Loucy (cell line): ENCODE data around the gene SUPT5H.

Source experiments
- CTCF ChIP-seq: fragments of 200-600 bp; sonication (generic); conservative IDR thresholded peaks from 2 replicates; pipeline ENCODE4 v1.5.1; 2014; ENCODE audit warnings: mild to moderate bottlenecking, antibody characterized with exemption, low read length
- EZH2phosphoT487 ChIP-seq: fragments of 200-600 bp; IDR thresholded peaks from 2 replicates; pipeline ENCODE4 v1.6.1; 2018; ENCODE audit warnings: antibody characterized with exemption, mild to moderate bottlenecking, moderate library complexity, borderline replicate concordance

DNA sequence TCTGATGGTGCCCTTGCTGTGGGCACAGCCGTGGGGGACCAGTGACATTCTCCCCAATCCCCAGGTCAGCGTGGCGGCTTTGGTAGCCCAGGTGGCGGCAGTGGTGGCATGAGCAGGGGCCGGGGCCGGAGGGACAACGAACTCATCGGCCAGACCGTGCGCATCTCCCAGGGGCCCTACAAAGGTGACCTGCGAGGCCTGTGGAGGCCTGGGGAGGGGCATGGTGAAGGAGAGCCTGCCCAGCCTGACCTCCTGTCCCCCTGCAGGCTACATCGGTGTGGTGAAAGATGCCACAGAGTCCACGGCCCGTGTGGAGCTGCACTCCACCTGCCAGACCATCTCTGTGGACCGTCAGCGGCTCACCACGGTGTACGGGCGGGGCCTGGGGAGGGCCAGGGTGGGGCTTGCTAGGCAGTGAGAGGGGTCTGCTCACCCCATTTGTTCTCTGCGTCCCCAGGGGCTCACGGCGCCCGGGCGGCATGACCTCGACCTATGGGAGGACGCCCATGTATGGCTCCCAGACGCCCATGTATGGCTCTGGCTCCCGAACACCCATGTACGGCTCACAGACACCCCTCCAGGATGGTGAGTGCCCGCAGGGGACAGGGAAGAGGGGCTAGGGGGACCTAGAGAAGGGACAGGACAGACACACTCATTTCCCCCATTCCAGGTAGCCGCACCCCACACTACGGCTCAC, 27.5 kb downstream of the SUPT5H start:
- TF ChIP-seq CTCF: no peak
- no peak for TF ChIP-seq EZH2phosphoT487
